GM12874 (cell line): Measurements from ENCODE around the gene PTPRJ.

Experiments
- TF ChIP-seq, protein P1 (sequence below): IDR thresholded peaks from 2 replicates; pipeline ENCODE4 v1.5.1; 2011; ENCODE audit warnings: low read depth, mild to moderate bottlenecking, control low read depth, low read length, moderate library complexity; ENCODE audit not compliant: insufficient read depth

Gene PTPRJ

DNA sequence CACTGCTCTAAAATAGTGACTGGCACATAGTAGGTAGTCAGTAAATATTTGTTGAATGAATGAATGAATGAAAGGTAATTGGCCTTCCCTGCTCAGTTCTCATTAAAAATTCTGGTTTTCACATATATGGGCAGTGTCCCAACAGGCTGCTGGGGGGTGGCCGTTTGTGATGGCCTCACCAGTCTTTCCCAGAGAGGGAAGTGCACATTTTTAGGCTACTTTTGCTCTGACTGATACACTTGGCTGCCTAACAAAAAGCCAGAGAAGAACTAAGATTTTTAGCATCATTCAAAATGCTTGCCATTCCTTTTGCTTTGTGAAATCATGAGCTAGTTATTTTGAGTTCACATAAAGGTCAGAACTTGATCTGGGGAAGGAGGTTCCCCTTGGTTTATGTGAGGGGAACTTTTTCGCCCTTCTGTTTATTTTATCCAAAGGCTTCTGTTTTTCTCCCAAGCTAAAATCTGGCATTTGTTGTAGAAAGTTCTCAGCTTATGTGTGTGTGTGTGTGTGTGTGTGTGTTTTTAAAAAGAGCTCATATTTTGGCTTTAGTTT, 83.1 kb downstream of the PTPRJ start:
- TF ChIP-seq, protein P1, sequence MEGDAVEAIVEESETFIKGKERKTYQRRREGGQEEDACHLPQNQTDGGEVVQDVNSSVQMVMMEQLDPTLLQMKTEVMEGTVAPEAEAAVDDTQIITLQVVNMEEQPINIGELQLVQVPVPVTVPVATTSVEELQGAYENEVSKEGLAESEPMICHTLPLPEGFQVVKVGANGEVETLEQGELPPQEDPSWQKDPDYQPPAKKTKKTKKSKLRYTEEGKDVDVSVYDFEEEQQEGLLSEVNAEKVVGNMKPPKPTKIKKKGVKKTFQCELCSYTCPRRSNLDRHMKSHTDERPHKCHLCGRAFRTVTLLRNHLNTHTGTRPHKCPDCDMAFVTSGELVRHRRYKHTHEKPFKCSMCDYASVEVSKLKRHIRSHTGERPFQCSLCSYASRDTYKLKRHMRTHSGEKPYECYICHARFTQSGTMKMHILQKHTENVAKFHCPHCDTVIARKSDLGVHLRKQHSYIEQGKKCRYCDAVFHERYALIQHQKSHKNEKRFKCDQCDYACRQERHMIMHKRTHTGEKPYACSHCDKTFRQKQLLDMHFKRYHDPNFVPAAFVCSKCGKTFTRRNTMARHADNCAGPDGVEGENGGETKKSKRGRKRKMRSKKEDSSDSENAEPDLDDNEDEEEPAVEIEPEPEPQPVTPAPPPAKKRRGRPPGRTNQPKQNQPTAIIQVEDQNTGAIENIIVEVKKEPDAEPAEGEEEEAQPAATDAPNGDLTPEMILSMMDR: no peak

DNA sequence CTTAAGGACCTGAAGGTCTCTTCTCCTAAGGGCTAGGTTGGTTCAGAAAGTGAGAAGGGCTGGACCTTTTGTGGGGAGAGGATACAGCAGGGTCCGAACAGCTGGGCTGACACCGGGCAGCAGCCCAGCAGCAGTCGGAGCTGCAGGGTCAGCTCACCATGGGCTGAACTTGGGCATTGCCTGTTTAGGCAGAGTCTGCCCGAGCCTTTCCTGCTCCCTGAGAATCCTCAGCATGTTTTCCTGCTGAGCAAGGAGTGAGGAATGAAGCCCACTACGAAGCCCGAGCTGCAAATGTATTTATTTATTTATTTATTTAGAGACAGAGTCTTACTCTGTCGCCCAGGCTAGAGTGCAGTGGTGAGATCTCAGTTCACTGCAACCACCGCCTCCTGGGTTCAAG, 83.9 kb downstream of the PTPRJ start:
- TF ChIP-seq, protein P1: no peak

DNA sequence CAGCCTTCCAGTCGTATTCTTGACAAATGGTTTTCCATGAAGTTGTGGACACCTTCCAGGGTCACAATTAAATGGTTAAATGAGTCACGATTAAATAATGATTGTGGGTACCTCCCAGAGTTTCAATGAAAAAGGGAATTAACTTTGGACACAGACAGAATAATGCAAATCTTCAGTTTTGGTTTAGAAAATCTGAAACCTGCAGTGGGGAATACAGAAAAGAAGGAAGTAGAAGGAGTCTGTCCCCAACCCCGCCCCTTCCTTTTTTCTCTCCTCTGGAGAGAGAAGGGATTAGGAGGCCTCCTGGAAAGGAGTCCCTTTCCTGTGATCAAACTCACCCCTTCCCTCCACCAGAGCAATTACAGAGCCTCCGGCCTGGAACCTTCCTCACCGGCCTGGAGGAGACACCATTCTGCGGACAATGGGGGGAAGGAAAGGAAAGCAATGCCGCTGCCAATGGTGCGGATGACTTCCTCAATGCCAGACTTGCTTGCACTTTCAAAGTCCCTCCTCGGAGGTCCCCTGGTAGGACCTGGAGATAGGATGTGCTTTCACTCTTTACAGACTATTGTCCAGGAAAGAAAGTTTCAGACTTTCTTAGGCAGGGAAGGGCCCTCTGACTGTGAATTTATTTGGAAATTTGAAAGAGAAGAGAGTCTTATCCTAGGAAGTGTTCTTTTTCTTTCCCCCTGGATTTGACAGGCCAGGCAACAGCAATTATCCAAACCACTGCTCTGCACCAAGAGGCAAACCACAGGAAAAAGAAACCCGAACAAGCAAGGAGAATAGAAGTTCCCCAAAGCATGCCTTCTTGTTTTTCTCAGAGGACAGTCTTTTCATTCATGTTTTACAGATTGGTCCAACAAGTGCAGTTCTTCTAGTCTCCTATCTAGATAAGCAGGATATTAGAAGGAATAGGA, 86.8 kb downstream of the PTPRJ start:
- TF ChIP-seq, protein P1: no peak

DNA sequence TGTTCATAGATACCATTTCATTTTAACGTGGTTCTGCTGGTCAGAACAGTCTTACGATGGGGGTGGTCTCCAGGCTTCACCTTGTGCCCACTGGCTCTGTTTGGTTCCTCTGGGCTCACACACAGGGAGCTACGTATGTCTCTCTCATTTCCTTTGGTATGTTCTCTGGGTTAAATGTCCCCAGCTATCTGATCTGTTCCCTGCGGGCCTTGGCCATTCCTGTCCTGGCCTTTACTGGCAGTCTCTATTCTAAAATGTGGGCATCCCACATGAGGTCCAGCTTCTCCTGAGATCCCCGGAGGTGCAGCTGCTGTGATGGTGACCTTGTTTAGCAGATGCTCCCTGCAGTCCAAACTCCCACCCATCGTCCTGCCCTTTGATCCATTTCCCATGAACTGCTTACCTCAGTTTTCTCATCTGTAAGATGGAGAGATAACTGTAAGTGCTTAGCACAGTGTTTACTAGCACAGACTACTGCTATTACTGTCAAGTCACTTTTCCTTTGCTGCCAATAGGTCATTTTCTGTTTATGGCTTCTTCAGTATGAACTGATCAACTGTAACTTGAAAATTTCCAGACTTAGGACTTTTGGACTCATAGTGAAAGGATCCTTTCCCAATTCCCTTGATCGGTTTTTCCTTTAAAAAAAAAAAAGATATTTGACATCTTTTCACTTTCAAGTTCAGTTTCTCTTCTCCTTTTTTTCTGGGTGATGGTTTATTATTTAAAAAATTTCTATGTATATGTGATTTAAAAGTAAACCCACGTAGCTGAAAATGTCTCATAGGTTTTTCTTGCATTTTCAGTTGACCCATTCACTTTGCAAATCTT, 92.9 kb downstream of the PTPRJ start:
- TF ChIP-seq, protein P1: no peak

DNA sequence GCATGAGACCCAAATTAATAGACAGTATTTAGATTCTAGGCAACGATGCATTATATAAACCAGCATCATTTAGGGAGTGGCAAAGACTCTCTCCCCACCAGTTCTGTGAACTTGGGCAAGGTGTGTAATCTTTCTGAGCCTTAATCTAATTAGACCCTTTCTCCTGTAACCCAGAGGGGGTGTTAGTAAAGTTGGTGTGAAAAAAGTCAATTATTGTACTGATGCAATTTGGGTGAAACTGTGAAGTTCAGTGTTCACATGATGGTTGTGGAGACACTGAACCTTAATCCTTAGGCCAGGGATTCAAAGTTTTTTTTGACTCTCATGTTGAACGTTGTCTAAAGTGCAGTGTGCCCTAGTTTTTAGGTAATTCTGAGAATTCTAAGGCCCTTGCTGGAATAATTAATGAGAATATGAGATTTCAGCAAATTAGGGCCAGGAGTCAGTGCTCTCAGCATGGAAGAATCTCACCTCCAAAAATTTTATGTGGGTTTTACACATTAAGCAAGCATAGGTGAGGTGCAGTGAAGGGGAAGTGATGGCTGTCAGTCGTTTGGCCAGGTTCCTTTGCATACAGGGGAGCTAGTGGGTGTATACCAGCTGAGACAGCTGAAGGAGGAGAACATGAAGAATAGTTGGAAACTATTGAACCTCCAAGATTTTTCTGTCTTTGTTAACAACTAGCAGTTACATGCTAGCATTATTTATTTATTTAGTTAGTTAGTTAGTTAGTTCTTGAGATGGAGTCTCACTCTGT, 94.2 kb downstream of the PTPRJ start:
- TF ChIP-seq, protein P1: no peak

DNA sequence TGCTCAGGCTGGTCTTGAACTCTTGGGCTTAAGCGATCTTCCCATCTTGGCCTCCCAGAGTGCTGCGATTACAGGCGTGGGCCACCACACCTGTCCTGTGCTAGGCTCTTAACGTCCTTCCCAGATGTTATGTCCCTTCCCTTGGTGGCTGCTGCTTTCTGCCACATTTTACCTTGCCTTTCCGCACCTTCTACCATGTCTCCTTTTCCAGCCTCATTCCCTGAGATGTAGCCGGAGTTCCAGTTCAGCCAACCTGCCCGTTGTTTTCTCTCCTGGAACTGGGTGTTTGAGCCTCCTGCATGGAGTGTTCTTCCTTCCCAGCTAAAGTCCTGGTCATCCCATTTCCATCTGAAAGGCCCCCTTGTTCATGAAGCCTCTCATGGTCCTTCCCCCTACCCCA, 95.3 kb downstream of the PTPRJ start:
- TF ChIP-seq, protein P1: no peak
